ENCODE measurements around the gene NPY.
"Not testable (repeated sequence)": the region's sequence is repeated elsewhere in the genome, so short reads cannot be mapped to it uniquely, and the experiment has no call there.

NPY gene

DNA sequence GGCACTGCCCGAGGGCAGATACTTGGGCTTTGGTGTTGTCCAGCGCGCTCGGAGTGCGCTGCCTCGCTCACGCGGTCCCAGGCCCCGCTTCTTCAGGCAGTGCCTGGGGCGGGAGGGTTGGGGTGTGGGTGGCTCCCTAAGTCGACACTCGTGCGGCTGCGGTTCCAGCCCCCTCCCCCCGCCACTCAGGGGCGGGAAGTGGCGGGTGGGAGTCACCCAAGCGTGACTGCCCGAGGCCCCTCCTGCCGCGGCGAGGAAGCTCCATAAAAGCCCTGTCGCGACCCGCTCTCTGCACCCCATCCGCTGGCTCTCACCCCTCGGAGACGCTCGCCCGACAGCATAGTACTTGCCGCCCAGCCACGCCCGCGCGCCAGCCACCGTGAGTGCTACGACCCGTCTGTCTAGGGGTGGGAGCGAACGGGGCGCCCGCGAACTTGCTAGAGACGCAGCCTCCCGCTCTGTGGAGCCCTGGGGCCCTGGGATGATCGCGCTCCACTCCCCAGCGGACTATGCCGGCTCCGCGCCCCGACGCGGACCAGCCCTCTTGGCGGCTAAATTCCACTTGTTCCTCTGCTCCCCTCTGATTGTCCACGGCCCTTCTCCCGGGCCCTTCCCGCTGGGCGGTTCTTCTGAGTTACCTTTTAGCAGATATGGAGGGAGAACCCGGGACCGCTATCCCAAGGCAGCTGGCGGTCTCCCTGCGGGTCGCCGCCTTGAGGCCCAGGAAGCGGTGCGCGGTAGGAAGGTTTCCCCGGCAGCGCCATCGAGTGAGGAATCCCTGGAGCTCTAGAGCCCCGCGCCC, at the start of gene NPY:
Gene NPY, plus strand, starts transcription at position 294 of the 802 bp plus-strand sequence. CDS start 1,051 bp downstream, outside the sequence.
- peak; percentile 53 for DNase-seq (ENCODE audit: low spot score)

DNA sequence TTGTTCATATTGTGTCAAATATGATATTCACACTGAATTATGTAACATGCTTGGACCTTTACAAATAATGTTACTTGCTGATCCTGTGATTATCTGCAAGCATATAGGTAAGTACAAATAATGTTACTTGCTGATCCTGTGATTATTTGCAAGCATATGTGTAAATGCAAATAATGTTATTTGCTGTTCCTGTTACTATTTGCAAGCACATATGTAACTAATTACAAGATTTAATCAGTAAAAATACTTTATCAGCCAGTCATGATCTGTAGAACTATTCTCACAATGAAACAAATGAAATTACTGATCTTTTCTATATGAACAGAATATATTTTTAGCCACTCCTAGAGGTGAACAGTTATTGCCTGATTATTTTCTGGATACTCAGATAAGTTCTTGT, 44.7 kb upstream of the NPY start:
- DNase-seq (ENCODE audit: low spot score), result no peak

DNA sequence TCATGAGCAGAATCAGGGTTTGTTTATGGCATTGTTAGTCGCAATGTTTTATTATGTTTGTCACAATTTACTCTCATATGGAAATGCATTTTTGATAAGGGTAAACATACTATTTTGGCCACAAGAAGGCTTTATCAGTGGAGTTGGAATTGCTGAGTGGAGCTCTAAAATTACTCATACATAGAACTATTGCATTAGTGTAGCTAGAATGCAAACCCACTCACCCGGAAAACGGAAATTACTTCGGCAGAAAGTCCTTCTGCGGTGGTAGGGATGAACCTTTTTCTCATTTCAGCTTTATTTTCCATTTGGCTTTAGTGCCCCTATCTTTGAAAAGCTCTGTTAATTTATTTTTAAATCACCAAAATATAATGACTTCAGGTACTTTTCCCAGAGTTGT, 42.8 kb upstream of the NPY start:
- DNase-seq (ENCODE audit: low spot score), result no peak

DNA sequence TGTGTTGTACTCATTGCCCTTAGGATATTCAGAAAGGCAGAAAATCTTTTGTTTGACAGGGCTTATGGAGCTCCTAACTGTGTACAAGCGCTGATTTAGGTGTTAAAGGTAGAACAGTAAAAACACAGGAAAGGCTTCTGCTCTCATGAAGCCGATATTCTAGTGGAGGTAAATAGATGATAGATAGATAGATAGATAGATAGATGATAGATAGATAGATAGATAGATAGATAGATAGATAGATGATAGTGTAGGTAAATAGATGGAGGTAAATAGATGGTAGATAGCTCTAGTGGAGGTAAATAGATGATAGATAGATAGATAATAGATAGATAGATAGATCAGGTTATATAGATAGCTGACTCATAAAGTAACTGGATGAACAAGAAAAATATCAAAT, 39.4 kb upstream of the NPY start:
- no peak for DNase-seq (ENCODE audit: low spot score)

DNA sequence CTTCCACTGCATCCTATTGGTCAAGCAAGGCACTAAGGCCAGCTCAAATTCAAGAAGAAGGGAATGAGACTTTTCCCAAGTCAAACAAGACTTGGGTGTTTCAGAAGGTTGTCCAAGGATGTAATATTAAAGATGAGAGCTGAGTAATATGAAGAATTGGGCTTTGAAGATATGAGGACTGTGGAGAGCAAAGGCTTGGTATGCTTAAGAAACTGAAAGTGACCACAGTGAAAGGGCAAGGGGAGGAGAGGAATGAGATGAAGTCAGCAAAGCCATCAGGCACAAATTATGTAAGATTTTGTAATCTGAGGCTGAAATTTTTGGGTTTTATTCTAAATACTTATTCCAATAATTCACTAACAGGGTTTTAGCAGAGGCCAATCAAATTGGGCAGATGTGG, 38.6 kb upstream of the NPY start:
- no peak for DNase-seq (ENCODE audit: low spot score)

DNA sequence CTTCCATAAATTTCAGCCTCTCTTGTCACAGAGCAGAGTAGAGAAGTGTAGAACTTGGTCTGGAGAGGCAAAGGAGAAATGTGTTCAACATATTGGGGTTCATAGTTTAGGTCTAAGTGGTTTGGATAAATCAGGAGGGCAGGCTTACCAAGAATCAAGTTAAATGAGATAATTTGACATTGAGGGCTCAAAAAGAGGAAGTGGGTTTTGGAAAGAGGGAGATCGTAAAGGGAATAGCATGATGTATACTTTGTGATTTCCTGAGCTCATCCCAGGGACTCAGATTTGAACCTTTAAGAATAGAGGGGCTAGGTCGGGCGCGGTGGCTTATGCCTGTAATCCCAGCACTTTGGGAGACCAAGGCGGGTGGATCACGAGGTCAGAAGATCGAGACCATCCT, 34.7 kb upstream of the NPY start:
- no peak for DNase-seq (ENCODE audit: low spot score)

DNA sequence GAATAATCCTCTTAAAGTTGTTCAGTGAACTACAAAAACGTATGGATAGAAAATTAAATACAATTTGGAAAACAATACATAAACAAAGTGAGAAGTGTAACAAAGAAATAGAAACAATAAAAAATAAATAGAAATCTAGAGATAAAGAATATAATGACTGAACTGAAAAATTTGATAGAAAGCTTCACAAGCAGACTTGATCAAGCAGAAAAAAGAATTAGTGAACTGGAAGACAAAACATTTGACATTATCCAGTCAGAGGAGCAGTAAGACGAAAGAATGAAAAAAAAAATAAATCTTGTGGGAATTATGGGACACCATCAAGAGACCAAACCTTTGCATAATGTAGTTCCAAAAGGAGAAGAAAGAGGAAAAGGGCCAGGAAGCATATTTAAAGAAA, 32.4 kb upstream of the NPY start:
- DNase-seq (ENCODE audit: low spot score), result no peak

DNA sequence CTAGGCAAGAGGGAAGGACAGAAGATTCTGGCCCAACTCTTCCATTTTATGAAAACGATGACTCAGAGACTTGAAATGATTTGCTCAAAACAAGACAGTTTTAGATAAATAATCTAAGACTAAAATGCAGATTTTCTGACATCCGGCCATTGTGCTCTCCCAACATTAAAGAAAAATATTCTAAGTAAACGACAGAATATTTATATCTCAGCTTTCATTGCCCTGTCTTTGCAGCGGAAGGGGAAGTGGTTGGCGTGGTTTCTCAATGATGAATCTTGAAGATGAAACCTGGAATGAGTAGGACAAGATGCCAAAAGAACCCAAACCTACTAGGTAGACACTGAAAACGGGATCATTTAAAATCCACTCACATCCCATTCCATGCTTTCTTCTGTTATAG, 28.9 kb upstream of the NPY start:
- DNase-seq (ENCODE audit: low spot score), result no peak

DNA sequence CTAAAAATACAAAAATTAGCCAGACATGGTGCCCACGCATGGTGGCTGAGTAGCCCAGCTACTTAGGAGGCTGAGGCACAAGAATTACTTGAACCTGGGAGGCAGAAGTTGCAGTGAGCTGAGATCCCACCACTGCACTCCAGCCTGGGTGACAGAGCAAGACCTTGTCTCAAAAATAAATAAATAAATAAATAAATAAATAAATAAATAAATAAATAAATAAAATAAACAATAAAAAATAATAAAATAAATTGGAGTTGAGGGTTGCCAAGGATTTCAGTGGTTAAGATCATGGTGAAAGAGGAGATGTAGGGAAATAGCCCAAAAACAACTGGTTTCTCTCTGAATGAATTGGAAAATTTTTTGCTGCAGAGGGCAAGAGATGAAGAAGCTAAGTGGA, 25.7 kb upstream of the NPY start:
- DNase-seq (ENCODE audit: low spot score), result not testable (repeated sequence)

DNA sequence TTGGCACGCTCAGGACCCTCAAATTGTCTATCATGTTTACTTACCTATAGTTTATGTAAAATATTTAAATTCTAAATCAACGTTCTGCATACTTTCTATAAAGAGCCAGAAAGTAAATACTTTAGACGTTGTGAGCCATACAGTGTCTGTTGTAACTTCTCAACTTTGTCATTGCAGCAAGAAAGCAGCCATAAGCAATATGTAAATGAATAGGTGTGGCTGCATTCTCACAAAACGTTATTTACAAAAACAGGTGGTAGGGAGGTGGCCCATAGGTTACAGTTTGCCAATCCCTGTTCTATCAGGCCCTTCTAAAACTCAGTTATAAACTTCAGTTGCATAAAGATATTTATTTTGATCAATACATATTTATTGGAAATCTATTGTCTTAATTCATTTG, 12.1 kb upstream of the NPY start:
- DNase-seq (ENCODE audit: low spot score), result no peak

DNA sequence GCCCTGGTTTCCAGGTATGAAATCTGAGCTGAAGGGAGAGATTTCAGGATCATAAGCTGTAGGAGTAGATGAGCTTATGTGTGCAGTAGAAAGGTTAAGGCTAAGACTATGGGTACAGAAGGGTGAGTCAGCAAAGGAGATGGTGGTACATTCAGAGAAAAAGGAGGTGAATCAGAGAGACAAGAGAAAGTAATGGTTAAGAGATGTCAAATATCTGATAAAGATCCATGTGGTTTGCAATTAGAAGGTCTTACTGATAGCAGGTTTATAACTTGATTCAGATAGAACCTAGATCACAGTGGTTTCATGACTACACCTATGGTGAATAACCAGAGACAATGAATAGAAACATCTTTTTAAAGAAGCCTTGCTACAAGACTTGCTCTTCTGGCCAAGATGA, 4.5 kb upstream of the NPY start:
- DNase-seq (ENCODE audit: low spot score), result no peak

DNA sequence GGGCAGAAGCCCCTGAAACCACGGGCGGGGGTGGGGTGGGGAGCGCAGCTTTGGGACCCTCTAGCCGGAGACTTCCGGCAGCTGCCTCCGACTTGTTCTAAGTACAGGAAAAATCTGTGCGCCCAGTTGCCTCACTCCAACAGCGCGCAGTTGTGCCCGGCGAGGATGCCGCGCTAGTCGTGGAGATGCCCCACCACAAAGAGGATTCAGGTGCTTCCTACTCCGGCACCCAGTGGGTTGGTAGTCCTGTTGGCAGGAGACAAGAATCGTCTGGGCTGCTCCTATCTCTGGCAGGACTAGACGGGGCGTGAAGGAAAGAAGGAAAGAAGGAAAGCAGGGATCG, 465 bp upstream of the NPY start:
- peak; percentile 50 for DNase-seq (ENCODE audit: low spot score)

DNA sequence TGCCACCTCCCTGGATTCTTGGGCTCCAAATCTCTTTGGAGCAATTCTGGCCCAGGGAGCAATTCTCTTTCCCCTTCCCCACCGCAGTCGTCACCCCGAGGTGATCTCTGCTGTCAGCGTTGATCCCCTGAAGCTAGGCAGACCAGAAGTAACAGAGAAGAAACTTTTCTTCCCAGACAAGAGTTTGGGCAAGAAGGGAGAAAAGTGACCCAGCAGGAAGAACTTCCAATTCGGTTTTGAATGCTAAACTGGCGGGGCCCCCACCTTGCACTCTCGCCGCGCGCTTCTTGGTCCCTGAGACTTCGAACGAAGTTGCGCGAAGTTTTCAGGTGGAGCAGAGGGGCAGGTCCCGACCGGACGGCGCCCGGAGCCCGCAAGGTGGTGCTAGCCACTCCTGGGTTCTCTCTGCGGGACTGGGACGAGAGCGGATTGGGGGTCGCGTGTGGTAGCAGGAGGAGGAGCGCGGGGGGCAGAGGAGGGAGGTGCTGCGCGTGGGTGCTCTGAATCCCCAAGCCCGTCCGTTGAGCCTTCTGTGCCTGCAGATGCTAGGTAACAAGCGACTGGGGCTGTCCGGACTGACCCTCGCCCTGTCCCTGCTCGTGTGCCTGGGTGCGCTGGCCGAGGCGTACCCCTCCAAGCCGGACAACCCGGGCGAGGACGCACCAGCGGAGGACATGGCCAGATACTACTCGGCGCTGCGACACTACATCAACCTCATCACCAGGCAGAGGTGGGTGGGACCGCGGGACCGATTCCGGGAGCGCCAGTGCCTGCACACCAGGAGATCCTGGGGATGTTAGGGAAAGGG, 913 bp downstream of the NPY start:
- peak; percentile 60 for DNase-seq (ENCODE audit: low spot score)

DNA sequence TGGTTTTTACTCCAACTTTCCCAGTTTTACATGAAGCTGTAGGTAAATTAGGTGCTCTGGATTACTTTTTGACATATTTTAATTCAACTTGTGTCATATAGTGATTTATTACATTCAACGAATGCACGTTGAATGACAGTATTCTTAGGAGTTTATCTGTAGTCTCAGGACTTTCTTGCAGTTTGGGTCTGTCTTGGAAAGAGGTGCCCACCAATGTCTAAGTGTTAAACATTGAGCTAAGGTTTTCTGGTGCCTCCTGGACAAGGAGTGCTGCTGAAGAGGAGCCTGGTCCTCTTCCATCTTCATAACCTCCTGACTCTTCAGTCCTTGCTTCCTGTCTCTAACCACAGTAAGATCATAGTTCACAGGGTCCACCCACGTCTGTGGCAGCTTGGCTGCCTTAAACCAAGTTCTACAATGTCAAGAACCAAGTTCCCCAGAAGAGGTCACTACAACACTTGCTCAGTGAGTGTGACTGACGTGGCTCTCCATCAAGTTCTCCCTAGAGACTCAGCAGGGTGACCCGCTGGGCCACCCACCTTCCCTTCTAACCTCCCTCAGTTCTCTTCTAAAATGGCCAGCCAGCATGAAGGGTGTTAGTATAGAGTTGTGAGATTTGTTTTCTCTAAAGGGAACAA, 6.1 kb downstream of the NPY start:
- no peak for DNase-seq (ENCODE audit: low spot score)

DNA sequence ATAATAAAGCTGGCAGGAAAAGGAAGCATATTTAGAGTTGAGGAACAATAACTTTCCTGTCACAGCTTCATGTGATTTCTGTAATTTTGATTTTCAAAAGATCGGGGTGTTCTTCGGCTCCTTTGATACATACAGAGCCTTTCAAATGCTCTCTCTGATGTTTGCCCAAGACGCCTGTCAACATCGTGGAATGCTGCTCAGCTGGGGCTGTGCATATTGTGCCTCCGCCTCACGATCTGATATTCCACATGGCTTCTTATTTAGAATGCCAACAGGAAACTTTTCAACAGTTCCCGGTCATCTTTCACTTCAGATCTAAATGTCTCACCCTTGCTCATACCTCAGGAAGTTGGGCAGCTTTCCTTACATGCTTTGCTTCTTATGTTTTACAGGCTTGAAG, 7.3 kb downstream of the NPY start:
- DNase-seq (ENCODE audit: low spot score), result no peak

DNA sequence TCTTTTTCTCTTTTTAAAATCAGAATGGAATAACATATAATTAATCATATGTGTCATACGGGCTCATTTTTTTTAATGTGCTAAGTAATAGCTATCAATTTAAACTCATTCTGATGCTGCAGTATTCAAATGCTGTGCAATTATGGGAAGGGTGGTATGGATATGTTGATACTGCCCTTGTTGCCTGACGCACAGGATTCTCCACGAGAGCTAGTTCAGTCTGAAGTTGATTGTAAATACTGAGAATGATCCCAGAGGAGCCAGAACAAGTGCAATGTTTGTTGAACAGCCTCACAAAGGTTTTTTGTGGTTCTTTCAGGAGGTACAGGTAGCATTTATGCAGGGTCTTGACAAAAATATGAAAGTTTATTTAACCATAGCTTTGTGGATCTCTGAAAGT, 13.4 kb downstream of the NPY start:
- no peak for DNase-seq (ENCODE audit: low spot score)

DNA sequence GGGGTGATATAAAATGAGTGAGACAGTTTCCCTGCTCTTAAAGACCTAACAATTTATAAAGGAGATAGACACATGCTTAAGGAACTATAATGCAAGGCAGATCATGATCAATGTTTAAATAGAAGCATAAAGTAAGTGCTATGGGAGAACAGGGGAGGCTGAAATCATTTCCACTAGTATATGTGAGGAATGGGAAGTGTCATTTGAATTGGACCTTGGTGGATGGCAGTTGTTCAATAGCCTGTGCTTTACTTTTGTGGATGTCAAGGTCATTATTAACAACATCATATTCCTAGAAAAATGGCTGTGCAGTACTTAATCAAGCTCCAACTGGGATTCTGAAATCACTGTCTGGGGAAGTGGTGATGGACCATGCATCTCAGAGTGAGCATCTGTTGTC, 14.7 kb downstream of the NPY start:
- DNase-seq (ENCODE audit: low spot score), result no peak

DNA sequence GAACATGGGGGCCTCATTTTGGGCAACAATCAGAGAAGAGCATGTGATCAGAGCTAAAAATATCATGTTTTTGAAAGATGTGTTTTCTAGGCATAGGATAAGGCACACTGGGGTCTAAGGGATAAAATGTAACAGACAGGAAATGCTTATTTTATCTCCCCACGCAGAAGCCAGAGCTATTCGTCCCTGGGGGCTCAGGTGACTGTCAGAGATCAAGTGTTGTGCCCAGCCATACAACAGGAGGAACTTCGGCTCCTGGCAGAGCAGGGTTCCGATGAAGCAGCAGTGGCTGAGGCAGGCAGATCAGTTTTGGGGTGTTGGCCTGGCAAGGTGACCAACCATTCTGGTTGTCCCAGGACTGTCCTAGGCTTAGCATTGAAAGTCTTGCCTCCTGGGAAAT, 15.2 kb downstream of the NPY start:
- DNase-seq (ENCODE audit: low spot score), result no peak

DNA sequence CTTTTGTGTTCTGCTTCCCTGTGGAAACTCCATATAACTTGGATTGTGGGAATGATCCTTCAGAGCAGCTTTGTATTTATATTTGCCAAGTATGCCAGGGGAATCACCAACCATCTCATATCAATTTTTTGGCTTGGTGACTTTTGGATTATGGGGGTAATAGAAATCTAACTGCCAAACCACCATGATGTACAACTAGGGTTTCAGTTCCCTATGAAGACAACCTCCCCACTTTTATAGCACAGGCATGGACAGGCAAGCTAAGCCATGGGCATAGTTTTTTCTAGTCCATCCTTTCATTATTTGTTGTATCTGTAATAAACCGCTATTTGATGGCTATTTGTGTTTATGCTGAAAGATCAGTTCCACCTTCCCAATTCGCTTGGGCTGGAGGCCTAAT, 17.7 kb downstream of the NPY start:
- no peak for DNase-seq (ENCODE audit: low spot score)

DNA sequence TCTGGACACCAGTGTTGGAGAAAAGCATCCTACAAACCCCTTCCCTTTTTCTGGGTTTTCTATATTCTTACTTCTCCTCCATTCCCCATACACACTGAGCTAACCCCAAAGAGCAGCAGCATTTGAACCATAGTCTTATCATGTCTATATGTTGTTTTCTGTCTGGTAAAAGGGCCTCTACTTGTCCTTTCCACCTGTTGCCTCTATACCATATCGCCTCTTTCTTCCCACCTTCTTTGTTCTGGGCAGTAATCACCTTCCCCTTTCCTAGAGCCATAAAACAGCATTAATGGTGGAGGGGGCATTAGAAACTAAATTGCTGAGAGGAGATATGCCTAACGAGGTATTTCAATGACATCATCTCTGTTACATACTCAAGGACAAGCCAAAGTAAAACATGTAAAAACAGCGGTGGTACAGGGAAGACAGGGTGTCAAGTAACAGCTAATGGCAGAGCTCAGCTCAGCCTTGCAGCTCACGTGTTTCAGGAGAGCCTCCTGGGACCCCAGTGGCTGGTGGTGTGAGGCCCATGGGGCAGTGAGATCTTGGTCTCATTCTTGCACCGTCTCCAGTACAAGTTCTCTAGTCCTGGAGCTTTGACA, 20.6 kb downstream of the NPY start:
- no peak for DNase-seq (ENCODE audit: low spot score)

DNA sequence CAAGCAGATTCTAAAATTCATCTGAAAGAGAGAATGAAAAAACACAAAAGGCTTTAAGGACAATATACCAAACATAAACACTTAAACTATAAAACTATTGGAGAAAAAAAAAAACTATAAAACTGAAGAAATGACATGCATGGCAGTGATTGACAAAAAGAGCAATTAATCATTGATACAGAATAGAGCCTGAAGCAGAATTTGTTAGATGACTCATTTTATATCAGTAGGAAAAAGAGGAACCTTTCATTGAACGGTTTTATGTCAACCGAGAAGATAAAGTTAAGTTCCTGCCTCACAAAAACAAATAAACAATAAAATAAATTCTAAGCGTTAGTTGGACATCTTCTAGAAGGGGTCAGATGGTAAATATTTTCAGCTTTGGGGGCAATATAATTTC, 23.3 kb downstream of the NPY start:
- no peak for DNase-seq (ENCODE audit: low spot score)

DNA sequence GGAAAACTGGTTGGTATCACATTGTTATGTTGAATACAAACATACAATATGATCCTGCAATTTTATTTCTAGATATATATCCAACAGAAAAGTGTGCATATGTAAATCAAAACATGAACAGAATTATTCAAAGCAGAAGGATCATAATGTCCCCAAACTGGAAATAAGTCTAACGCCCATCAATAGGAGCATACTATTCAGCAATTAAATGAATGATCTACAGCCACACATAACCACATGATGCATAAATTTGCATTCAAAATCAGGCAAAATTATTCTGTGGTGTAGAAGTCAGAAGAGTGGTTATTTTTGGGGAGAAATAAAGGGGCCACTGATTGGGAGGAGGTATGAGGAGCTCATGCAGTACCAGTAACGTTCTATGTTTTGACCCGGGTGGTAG, 28.6 kb downstream of the NPY start:
- DNase-seq (ENCODE audit: low spot score), result no peak

DNA sequence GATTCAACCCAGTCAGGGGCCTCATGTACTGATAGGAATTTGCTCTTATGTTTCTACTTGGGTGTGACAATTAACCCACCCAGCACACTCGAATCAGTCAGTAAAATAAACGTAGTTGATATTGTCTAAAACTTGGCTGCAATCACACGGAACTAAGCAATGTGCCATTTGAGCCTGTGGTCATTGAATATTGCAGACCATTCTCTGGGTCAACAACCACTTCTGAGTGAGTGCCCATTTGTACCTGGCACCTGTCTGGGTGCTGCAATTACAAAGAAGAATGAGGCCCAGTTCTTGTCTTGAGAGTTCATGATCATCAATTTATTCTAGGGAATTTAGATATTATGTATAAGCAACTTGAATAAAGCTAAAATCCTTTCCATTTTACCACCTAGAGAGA, 29.8 kb downstream of the NPY start:
- no peak for DNase-seq (ENCODE audit: low spot score)

Measured in ecto neural progenitor cell (in vitro differentiated cells).